Ureter (tissue), 1 donor: ENCODE data around the gene GP1BB. TPM values are rescaled to one million over a fixed set of nuclear protein-coding genes. Genes with fewer than 3 reads are reported as not detected.
A peak's percentile ranks its signal among the peaks of the same experiment; 100 is the strongest.
"Not testable (repeated sequence)": the region's sequence is repeated elsewhere in the genome, so short reads cannot be mapped to it uniquely, and the experiment has no call there.

Experiments used
- DNase-seq: peaks from one replicate; pipeline ENCODE4 v3.0.0-alpha.2; 2020; ENCODE audit warnings: low spot score
- total RNA-seq: library from RNA; stranded (reverse); gene quantifications from one replicate; pipeline ENCODE4 v1.2.4, GENCODE V29; 2023
- donor health status: DM: yes; HTN: yes; CAD: no.

GP1BB gene
- 2.1 TPM for total RNA-seq

DNA sequence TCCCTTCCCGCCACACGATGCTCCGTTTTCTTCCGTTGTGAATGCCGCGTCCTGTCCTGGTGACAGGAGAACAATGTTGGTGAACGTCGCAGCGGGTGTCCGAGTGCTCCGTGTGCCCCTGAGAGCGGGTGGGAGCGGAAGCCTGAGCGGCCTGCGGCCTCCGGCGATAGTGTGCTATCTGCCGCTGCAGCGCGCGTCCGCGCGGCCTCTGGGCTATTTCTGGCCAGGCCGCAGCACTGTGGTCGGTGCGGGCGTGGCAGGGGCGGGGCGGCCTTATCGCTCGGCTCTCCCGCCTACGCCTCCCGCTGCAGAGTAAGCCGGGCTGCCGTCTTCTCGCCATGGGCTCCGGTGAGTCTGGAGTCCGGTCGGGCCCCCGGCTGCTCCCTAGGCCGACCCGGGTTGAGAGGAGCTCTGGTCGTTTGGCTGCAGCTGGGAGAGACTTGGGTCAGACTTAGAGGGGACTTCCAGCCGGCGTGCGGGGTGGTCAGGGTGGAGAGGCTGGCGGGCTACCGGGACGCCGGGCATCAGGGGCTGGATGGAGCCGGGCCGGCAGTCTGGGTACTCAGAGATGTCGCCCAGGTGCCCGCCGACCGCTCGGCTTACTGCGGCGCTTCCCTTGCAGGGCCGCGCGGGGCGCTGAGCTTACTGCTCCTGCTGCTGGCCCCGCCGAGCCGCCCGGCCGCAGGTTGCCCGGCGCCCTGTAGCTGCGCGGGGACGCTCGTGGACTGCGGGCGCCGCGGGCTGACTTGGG is at the start of gene GP1BB:
TSS of gene GP1BB (plus strand) at position 308 of the 751 bp plus-strand sequence. CDS start at position 339, 31 bp downstream.
- no peak for DNase-seq

DNA sequence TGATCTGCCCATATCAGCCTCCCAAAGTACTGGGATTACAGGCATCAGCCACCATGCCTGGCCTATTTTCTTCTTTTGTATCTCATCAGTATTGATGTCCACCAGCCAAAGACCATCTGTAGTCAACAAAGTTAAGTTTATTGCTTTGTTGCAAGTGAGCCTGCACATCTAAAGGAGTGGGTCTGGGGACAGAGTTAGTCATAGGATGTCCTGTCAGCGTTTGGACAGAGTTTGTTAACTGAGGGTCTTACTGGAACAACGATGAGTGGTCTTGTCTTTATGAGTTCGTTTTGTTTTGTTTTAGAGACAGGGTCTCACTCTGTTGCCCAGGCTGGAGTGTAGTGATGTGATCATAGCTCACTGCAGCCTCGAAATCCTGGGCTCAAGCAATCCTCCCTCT is 49.7 kb upstream of the GP1BB start:
- DNase-seq, result no peak

- no peak for DNase-seq
Measured at GRCh38 chr22:19674129-19674928, 49.0 kb upstream of the GP1BB start.

DNA sequence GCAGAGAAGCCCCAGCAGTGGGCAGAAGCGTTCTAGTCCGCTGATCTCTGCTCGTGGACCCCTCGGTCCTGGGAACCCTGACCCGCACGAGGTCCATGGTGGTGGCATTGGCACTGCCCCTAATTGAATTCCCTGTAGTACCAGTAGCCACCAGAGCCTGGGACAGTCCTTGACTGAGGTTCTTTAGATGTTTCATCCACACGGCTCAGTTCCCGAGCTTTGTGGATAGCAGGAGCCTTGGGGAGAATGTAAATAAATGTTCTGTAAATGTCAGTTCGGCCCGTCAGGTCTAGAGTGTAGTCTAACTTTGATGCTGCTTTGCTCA is 48.4 kb upstream of the GP1BB start:
- no peak for DNase-seq

DNA sequence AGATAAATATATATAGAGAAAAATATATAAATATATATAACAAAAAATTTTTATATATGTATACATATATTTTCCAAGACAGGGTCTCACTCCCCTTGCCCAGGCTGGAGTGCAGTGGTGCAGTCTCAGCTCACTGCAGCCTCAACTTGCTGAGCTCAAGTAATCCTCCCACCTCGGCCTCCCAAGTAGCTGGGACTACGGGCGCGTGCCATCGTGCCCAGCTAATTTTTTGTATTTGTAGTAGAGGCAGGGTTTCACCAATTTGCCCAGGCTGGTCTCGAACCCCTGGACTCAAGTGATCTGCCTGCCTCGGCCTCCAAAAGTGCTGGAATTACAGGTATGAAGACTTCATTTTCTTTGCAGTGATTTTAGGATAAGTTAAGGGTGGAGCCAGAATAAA is 47.9 kb upstream of the GP1BB start:
- no peak for DNase-seq

GRCh38 chr22:19676437-19676836 is 46.9 kb upstream of the GP1BB start:
- not testable (repeated sequence) for DNase-seq

GRCh38 chr22:19678949-19679521 is 44.3 kb upstream of the GP1BB start:
- no peak for DNase-seq

DNA sequence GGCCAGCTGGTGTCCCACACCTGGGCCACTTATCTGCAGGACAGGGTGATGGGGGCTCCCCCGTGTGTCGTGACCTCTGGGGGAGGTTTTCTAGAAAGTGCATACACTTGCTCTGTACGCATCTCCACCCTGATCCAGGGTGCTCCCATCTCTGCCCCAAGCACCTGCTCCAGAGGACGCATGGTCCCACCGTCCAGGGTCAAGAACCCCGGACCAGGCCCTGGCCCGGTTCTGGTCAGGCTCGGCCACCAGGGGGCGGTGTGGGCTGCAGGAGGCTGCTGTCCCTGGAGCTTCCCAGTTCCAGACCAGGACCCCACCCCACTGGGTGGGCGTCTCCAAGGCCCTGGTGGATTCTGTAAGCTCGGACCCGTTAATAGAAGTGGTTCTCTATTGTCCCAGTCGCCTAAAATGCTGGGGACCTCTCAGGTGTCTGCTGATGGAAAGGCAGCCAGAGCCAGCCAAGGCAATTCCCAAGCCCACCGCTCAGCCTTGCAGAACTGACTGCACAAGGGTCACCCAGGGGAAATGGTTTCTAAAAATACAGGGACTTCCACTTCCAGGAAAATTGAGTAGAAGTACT is 43.7 kb upstream of the GP1BB start:
- no peak for DNase-seq

DNA sequence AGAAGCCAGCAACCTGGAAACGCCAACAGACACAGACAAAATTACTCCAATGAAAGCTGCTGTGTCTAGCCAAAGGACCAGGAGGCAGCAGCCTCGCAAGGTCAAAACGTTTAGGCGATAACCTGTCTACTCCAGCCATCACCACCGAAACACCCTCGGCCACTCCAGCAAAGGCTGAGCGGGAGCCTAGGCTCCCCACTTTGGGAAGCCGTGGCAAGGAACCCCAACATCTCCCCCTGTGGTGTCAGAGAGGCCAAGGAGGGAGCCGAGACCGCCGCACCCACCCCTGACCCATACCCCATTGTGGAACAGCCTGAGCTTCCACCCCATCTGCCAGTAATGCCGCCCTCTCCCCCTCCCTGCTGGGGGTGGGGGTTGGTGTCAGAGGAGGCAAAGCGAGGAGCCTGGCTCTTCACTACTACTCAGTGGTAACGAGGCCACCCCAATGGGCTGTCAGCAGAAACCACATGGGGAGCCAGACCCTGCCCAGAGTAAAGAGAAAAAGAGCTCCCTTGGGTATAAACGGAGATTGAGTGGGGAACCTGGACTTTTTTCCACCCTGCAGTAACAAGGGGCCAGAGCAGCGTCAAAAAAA is 43.0 kb upstream of the GP1BB start:
- peak; percentile 24 for DNase-seq

DNA sequence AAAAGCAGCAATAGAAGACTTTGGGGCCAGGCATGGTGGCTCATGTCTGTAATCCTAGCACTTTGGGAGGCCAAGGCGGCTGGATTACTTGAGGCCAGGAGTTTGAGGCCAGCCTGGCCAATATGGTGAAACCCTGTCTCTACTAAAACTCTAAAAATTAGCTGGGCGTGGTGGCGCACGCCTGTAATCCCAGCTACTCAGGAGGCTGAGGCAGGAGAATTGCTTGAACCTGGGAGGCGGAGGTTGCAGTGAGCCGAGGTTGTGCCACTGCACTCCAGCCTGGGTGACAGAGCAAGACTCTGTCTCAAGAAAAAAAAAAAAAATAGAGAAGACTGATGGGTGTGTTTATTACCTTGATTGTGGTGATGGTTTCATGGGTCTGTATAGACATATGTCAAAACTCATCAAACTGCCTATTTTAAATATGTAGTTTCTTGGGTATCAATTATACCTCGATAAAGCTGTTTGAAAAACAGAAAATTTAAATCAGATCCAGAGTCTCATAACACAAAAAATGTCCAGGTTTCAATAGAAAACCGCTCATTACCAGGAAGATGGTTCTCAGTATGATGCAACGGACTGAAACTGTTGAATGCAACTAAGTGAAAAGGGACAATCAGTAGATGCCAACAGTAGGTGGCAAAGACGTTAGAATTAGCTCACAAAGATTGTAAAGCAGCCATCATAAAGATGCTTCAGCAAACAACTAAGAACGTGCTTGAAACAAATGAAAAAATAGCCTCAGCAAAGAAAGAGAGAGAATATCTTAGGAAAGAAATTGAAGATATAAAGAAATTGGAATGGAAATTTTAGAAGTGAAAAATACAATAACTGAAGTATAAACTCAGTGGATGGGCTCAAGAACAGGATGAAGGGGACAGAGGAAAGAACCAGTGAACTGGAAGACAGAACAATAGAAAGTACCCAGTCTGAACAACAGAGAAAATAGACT is 42.2 kb upstream of the GP1BB start:
- no peak for DNase-seq

GRCh38 chr22:19681863-19682245 is 41.5 kb upstream of the GP1BB start:
- DNase-seq, result no peak

- no peak for DNase-seq
Measured at GRCh38 chr22:19686946-19687345, 36.4 kb upstream of the GP1BB start.

- no peak for DNase-seq
Measured at GRCh38 chr22:19687561-19688300, 35.6 kb upstream of the GP1BB start.

DNA sequence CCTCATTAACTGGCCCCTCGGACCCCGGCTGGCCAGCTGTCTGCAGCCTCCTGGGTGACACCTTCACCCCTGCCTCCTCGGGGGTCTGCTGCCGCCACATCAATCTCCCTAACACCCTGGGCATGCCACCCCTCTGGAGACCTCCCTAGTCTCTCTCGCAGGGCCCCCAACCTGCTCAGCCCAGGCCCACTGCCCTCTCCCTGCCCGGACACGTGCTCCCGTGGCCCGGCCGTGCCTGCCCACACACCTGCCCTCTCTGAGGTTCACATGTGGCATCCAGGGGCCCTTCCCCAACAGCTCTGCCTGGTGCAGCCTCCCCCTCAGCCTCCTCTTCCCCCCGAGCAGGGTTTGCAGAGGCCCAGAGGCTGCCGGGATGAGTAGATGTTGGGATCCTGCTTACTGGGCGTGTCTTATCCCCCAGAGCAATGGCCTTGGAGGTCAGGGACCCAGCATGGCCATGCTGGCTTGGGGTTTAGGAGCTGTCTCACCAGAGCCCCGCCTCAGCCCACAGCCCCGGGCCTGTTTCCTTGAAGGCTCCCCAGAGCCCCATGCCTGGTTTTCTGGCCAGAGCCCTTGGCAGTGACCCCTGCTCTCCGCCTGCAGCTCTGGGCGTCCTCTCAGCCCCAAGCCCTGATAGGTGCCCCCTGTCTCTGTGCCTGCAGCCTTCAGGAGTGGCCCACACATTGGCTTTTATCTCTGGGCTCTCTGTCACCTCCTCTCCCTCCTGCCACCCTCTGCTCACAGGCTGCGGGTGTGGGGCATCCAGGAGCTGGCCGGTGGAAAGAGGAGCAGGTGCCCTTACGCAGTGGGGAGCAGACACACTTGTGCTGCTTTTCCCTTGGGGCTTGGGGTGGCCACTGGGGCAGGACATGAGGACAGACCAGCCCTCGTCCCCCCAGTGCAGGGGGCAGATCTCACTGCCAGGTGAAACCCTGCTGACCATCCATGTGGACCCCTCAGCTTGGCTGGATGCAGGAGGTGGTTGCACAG is 34.7 kb upstream of the GP1BB start:
- no peak for DNase-seq

GRCh38 chr22:19689408-19689807 is 33.9 kb upstream of the GP1BB start:
- no peak for DNase-seq

- no peak for DNase-seq
Measured at GRCh38 chr22:19691007-19691720, 32.2 kb upstream of the GP1BB start.

GRCh38 chr22:19691721-19692341 is 31.5 kb upstream of the GP1BB start:
- no peak for DNase-seq

DNA sequence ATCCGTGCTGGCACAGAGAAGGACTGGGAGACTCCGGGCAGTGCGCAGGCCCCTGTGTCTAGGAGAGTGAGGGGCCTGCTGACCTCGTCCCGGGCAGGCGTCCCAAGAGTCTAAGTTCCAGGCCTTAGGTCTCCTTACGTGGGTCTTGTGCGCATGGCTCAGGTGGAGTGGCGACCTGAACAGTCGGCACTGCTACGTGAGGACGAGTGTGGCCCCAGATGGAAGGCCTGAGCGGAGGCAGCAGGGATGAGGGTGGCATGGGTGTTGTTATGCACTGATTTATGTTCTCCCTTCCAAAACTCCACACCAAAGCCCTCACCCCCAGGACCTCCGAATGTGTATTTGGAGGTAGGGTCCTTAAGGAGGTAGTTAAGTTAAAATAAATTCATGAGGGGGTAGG is 29.8 kb upstream of the GP1BB start:
- no peak for DNase-seq
